GM19023 (cell line): Measurements from ENCODE around the gene GAL3ST1.
"Not testable (repeated sequence)": the region's sequence is repeated elsewhere in the genome, so short reads cannot be mapped to it uniquely, and the experiment has no call there.

ENCODE experiments used
- ATAC-seq: cut with Tn5 transposase; IDR thresholded peaks from one replicate; pipeline ENCODE4 v1.9.1; 2021; ENCODE audit warnings: mild to moderate bottlenecking, moderate library complexity; ENCODE audit not compliant: unreplicated experiment

GAL3ST1 gene

GRCh38 chr22:30574095-30574981 lies at the start of gene GAL3ST1:
Gene GAL3ST1 (minus strand): TSS chr22:30574665. CDS start chr22:30557392, 17,273 bp downstream.
- ATAC-seq, result no peak

GRCh38 chr22:30619909-30620308 lies 45.4 kb upstream of the GAL3ST1 start:
- not testable (repeated sequence) for ATAC-seq

- no peak for ATAC-seq
Observed at GRCh38 chr22:30617819-30618218, 43.4 kb upstream of the GAL3ST1 start.

- ATAC-seq, result no peak
Observed at GRCh38 chr22:30615543-30615954, 41.1 kb upstream of the GAL3ST1 start.

GRCh38 chr22:30614879-30615278 lies 40.4 kb upstream of the GAL3ST1 start:
- no peak for ATAC-seq

GRCh38 chr22:30614268-30614667 lies 39.8 kb upstream of the GAL3ST1 start:
- ATAC-seq, result no peak

GRCh38 chr22:30612789-30613188 lies 38.3 kb upstream of the GAL3ST1 start:
- no peak for ATAC-seq

- ATAC-seq, result no peak
Observed at GRCh38 chr22:30611197-30611596, 36.7 kb upstream of the GAL3ST1 start.

- no peak for ATAC-seq
Observed at GRCh38 chr22:30610299-30610698, 35.8 kb upstream of the GAL3ST1 start.

GRCh38 chr22:30609260-30610185 lies 35.1 kb upstream of the GAL3ST1 start:
- ATAC-seq, result no peak

GRCh38 chr22:30607939-30608338 lies 33.5 kb upstream of the GAL3ST1 start:
- no peak for ATAC-seq

GRCh38 chr22:30607300-30607930 lies 33.0 kb upstream of the GAL3ST1 start:
- no peak for ATAC-seq

GRCh38 chr22:30606455-30607299 lies 32.2 kb upstream of the GAL3ST1 start, which contains the start of gene TCN2:
Gene TCN2 (plus strand): TSS chr22:30607174. CDS start chr22:30607332, 158 bp downstream.
- ATAC-seq, result peak; percentile 48

GRCh38 chr22:30605449-30606110 lies 31.1 kb upstream of the GAL3ST1 start:
- ATAC-seq, result no peak

GRCh38 chr22:30604723-30605122 lies 30.3 kb upstream of the GAL3ST1 start:
- ATAC-seq, result no peak

GRCh38 chr22:30603801-30604200 lies 29.3 kb upstream of the GAL3ST1 start:
- ATAC-seq, result no peak

- no peak for ATAC-seq
Observed at GRCh38 chr22:30602049-30602448, 27.6 kb upstream of the GAL3ST1 start.

GRCh38 chr22:30601464-30601863 lies 27.0 kb upstream of the GAL3ST1 start:
- no peak for ATAC-seq

GRCh38 chr22:30600921-30601320 lies 26.5 kb upstream of the GAL3ST1 start:
- no peak for ATAC-seq

- no peak for ATAC-seq
Observed at GRCh38 chr22:30598986-30599385, 24.5 kb upstream of the GAL3ST1 start.
